Measurements from ENCODE around the gene NCK2. TPM values are rescaled to one million over a fixed set of nuclear protein-coding genes. Genes with fewer than 3 reads are reported as not detected.

Gene NCK2
- total RNA-seq, 1 experiment from 2014 or later, result 21.6 TPM

- no TSS peak for BruUV-seq (replicated peaks)
Measured at GRCh38 chr2:105731511-105731910, 13.2 kb upstream of the NCK2 start.

GRCh38 chr2:105732101-105732500 is 12.6 kb upstream of the NCK2 start:
- ChIA-PET POLR2A (ENCODE audit: low non-redundant PET) (no interaction called here), CTCF (no interaction called here)
- TF ChIP-seq EZH2 (IDR thresholded peaks at IDR 0.05; ENCODE audit: borderline replicate concordance, low read depth, low read length, poor library complexity, severe bottlenecking) (no peak), CTCF (conservative IDR thresholded peaks at IDR 0.05; ENCODE audit: low read depth, low read length) (no peak)
- BruUV-seq (replicated peaks), result no TSS peak
- Histone ChIP-seq H3K27ac (ENCODE audit: low read depth, low read length, poor library complexity, severe bottlenecking) (no peak overlapping the region), H3K9me3 (ENCODE audit: low read depth, low read length, poor library complexity, severe bottlenecking) (peaks cover 2% of the 10 kb centered on the region), H3K4me3 (ENCODE audit: low read depth, low read length, poor library complexity, severe bottlenecking) (no peak overlapping the region), H3K27me3 (replicated peaks; ENCODE audit: insufficient read depth, low read depth, low read length, poor library complexity) (no peaks in the 10 kb centered on the region), H3K4me1 (ENCODE audit: insufficient read depth, low read length, poor library complexity, severe bottlenecking) (no peaks in the 10 kb centered on the region), H3K36me3 (ENCODE audit: insufficient read depth, low read length, poor library complexity, severe bottlenecking) (no peaks in the 10 kb centered on the region)
- intact Hi-C loops (cut with micrococcal nuclease; ENCODE audit: unreplicated experiment), result no loop called here
- peak; percentile 9 for DNase-seq (ENCODE audit: low spot score)

More at GRCh38 chr2:105731511-105731910, 13.2 kb upstream of the NCK2 start:
- no peak for TF ChIP-seq CTCF (conservative IDR thresholded peaks at IDR 0.05; ENCODE audit: low read depth, low read length)
- no peak for TF ChIP-seq EZH2 (IDR thresholded peaks at IDR 0.05; ENCODE audit: borderline replicate concordance, low read depth, low read length, poor library complexity, severe bottlenecking)
- CTCF ChIA-PET, result no interaction called here
- H3K36me3 ChIP-seq (ENCODE audit: insufficient read depth, low read length, poor library complexity, severe bottlenecking), result no peaks in the 10 kb centered on the region
- DNase-seq (ENCODE audit: low spot score), result no peak
- POLR2A ChIA-PET (ENCODE audit: low non-redundant PET), result no interaction called here
- peaks cover 2% of the 10 kb centered on the region for H3K9me3 ChIP-seq (ENCODE audit: low read depth, low read length, poor library complexity, severe bottlenecking)
- no peaks in the 10 kb centered on the region for H3K27me3 ChIP-seq (replicated peaks; ENCODE audit: insufficient read depth, low read depth, low read length, poor library complexity)
- no peak overlapping the region for H3K27ac ChIP-seq (ENCODE audit: low read depth, low read length, poor library complexity, severe bottlenecking)
- no peaks in the 10 kb centered on the region for H3K4me1 ChIP-seq (ENCODE audit: insufficient read depth, low read length, poor library complexity, severe bottlenecking)
- intact Hi-C loops (cut with micrococcal nuclease; ENCODE audit: unreplicated experiment), result no loop called here
- no peak overlapping the region for H3K4me3 ChIP-seq (ENCODE audit: low read depth, low read length, poor library complexity, severe bottlenecking)

GRCh38 chr2:105732955-105733607 is 11.6 kb upstream of the NCK2 start:
- Histone ChIP-seq H3K27me3 (replicated peaks; ENCODE audit: insufficient read depth, low read depth, low read length, poor library complexity) (no peaks in the 10 kb centered on the region), H3K4me1 (ENCODE audit: insufficient read depth, low read length, poor library complexity, severe bottlenecking) (no peaks in the 10 kb centered on the region), H3K9me3 (ENCODE audit: low read depth, low read length, poor library complexity, severe bottlenecking) (no peaks in the 10 kb centered on the region), H3K27ac (ENCODE audit: low read depth, low read length, poor library complexity, severe bottlenecking) (no peak overlapping the region), H3K4me3 (ENCODE audit: low read depth, low read length, poor library complexity, severe bottlenecking) (no peak overlapping the region), H3K36me3 (ENCODE audit: insufficient read depth, low read length, poor library complexity, severe bottlenecking) (no peaks in the 10 kb centered on the region)
- no TSS peak for BruUV-seq (replicated peaks)
- POLR2A ChIA-PET (ENCODE audit: low non-redundant PET), result no interaction called here
- intact Hi-C loops (cut with micrococcal nuclease; ENCODE audit: unreplicated experiment), result no loop called here
- CTCF ChIA-PET, result no interaction called here
- DNase-seq (ENCODE audit: low spot score), result no peak
- TF ChIP-seq CTCF (conservative IDR thresholded peaks at IDR 0.05; ENCODE audit: low read depth, low read length), result no peak
- no peak for TF ChIP-seq EZH2 (IDR thresholded peaks at IDR 0.05; ENCODE audit: borderline replicate concordance, low read depth, low read length, poor library complexity, severe bottlenecking)

Measured in A673 (cell line).